Measurements from ENCODE around the gene PKNOX2. TPM values are rescaled to one million over a fixed set of nuclear protein-coding genes. Genes with fewer than 3 reads are reported as not detected.

The PKNOX2 gene
- total and polyA plus RNA-seq, 9 of the 15 experiments (the other 6 are each of a cell fraction or from before 2014, with no cell fraction given), result not detected

DNA sequence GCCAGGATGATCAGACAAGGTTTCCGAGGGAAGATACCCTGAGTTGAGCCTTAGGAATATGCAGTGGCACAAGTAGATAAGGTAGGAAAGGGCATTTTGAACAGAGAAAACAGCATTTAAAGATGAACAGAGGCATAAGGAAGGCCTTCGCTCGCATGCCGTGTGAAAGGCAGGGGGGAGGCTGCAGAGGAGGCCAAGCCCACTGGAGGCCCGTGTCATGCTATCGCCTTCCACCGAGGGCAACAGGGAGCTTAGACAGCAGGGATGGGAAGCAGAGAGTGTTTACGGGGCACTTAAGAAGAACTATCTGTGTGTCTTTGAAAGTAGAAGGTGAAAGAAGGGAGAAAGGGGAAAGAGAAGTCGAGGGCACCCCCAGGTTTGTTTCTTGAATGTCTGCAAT is 148.3 kb downstream of the PKNOX2 start:
- no peak overlapping the region for H3K27ac ChIP-seq (ENCODE audit: extremely low read depth, low read depth, low read length)
- no peaks in the 10 kb centered on the region for H3K79me2 ChIP-seq (ENCODE audit: control insufficient read depth, insufficient read depth, low read length)
- DNase-seq (ENCODE audit: extremely low read depth in 1 of 4, low spot score in 3 of 4), result no peak
- H3K4me2 ChIP-seq (ENCODE audit: insufficient read depth, low read length), result no peak overlapping the region
- BruUV-seq (replicated peaks), result no TSS peak
- no peak overlapping the region for H3K9ac ChIP-seq (ENCODE audit: insufficient read depth in 1 of 2, low read depth in 2 of 2, low read length in 2 of 2)
- H2AFZ ChIP-seq (ENCODE audit: low read depth, low read length), result no peak overlapping the region
- ChIA-PET CTCF (ENCODE audit: low intra/inter-chr PET ratio) (no interaction called here), POLR2A (interaction anchor here (0.8 kb wide), 1 partner anchor 169 kb away, joined by 3 read pairs; no protein-coding TSS in a partner anchor)
- H4K20me1 ChIP-seq (replicated peaks; ENCODE audit: control insufficient read depth, insufficient read depth, low read length), result no peaks in the 10 kb centered on the region
- H3K9me3 ChIP-seq (replicated peaks; ENCODE audit: control insufficient read depth, insufficient read depth, low read depth, low read length), result no peaks in the 10 kb centered on the region
- no peaks in the 10 kb centered on the region for H3K9me1 ChIP-seq (ENCODE audit: control insufficient read depth, insufficient read depth, low read length)
- H3K36me3 ChIP-seq (ENCODE audit: control insufficient read depth, insufficient read depth, low read length), result no peaks in the 10 kb centered on the region
- H3K4me3 ChIP-seq, result no peak overlapping the region
- intact Hi-C loops (cut with micrococcal nuclease), result no loop called here
- no peak for ATAC-seq
- WGBS (ENCODE audit: insufficient coverage, low coverage, missing lambda C conversion rate), result 2% methylated on average over 9 of the region's 9 CpGs
- FAIRE-seq, result no peak
- H3K27me3 ChIP-seq (ENCODE audit: control insufficient read depth in 2 of 2, insufficient read depth in 2 of 2, low read length in 2 of 2), result peaks cover 19 to 46% of the 10 kb centered on the region in 2 experiments
- no peaks in the 10 kb centered on the region for H3K4me1 ChIP-seq (replicated peaks in 1 of 2; ENCODE audit: control insufficient read depth in 2 of 2, insufficient read depth in 2 of 2, low read length in 2 of 2)
- no peak for TF ChIP-seq MAFK (IDR thresholded peaks at IDR 0.05; ENCODE audit: low read length)
- no peak for TF ChIP-seq ZNF232 (CRISPR knock-in tag; IDR thresholded peaks at IDR 0.05)
- TF ChIP-seq TAL1 (IDR thresholded peaks at IDR 0.05), result no peak
- TF ChIP-seq, protein P1, sequence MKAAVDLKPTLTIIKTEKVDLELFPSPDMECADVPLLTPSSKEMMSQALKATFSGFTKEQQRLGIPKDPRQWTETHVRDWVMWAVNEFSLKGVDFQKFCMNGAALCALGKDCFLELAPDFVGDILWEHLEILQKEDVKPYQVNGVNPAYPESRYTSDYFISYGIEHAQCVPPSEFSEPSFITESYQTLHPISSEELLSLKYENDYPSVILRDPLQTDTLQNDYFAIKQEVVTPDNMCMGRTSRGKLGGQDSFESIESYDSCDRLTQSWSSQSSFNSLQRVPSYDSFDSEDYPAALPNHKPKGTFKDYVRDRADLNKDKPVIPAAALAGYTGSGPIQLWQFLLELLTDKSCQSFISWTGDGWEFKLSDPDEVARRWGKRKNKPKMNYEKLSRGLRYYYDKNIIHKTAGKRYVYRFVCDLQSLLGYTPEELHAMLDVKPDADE (conservative IDR thresholded peaks at IDR 0.05; ENCODE audit: control insufficient read depth, low read depth, low read length), result no peak
- TF ChIP-seq, protein P2, sequence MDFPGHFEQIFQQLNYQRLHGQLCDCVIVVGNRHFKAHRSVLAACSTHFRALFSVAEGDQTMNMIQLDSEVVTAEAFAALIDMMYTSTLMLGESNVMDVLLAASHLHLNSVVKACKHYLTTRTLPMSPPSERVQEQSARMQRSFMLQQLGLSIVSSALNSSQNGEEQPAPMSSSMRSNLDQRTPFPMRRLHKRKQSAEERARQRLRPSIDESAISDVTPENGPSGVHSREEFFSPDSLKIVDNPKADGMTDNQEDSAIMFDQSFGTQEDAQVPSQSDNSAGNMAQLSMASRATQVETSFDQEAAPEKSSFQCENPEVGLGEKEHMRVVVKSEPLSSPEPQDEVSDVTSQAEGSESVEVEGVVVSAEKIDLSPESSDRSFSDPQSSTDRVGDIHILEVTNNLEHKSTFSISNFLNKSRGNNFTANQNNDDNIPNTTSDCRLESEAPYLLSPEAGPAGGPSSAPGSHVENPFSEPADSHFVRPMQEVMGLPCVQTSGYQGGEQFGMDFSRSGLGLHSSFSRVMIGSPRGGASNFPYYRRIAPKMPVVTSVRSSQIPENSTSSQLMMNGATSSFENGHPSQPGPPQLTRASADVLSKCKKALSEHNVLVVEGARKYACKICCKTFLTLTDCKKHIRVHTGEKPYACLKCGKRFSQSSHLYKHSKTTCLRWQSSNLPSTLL (IDR thresholded peaks at IDR 0.05), result no peak
- TF ChIP-seq, protein P3, sequence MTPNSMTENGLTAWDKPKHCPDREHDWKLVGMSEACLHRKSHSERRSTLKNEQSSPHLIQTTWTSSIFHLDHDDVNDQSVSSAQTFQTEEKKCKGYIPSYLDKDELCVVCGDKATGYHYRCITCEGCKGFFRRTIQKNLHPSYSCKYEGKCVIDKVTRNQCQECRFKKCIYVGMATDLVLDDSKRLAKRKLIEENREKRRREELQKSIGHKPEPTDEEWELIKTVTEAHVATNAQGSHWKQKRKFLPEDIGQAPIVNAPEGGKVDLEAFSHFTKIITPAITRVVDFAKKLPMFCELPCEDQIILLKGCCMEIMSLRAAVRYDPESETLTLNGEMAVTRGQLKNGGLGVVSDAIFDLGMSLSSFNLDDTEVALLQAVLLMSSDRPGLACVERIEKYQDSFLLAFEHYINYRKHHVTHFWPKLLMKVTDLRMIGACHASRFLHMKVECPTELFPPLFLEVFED (CRISPR knock-in tag; conservative IDR thresholded peaks at IDR 0.05), result no peak
- TF ChIP-seq, protein P4, sequence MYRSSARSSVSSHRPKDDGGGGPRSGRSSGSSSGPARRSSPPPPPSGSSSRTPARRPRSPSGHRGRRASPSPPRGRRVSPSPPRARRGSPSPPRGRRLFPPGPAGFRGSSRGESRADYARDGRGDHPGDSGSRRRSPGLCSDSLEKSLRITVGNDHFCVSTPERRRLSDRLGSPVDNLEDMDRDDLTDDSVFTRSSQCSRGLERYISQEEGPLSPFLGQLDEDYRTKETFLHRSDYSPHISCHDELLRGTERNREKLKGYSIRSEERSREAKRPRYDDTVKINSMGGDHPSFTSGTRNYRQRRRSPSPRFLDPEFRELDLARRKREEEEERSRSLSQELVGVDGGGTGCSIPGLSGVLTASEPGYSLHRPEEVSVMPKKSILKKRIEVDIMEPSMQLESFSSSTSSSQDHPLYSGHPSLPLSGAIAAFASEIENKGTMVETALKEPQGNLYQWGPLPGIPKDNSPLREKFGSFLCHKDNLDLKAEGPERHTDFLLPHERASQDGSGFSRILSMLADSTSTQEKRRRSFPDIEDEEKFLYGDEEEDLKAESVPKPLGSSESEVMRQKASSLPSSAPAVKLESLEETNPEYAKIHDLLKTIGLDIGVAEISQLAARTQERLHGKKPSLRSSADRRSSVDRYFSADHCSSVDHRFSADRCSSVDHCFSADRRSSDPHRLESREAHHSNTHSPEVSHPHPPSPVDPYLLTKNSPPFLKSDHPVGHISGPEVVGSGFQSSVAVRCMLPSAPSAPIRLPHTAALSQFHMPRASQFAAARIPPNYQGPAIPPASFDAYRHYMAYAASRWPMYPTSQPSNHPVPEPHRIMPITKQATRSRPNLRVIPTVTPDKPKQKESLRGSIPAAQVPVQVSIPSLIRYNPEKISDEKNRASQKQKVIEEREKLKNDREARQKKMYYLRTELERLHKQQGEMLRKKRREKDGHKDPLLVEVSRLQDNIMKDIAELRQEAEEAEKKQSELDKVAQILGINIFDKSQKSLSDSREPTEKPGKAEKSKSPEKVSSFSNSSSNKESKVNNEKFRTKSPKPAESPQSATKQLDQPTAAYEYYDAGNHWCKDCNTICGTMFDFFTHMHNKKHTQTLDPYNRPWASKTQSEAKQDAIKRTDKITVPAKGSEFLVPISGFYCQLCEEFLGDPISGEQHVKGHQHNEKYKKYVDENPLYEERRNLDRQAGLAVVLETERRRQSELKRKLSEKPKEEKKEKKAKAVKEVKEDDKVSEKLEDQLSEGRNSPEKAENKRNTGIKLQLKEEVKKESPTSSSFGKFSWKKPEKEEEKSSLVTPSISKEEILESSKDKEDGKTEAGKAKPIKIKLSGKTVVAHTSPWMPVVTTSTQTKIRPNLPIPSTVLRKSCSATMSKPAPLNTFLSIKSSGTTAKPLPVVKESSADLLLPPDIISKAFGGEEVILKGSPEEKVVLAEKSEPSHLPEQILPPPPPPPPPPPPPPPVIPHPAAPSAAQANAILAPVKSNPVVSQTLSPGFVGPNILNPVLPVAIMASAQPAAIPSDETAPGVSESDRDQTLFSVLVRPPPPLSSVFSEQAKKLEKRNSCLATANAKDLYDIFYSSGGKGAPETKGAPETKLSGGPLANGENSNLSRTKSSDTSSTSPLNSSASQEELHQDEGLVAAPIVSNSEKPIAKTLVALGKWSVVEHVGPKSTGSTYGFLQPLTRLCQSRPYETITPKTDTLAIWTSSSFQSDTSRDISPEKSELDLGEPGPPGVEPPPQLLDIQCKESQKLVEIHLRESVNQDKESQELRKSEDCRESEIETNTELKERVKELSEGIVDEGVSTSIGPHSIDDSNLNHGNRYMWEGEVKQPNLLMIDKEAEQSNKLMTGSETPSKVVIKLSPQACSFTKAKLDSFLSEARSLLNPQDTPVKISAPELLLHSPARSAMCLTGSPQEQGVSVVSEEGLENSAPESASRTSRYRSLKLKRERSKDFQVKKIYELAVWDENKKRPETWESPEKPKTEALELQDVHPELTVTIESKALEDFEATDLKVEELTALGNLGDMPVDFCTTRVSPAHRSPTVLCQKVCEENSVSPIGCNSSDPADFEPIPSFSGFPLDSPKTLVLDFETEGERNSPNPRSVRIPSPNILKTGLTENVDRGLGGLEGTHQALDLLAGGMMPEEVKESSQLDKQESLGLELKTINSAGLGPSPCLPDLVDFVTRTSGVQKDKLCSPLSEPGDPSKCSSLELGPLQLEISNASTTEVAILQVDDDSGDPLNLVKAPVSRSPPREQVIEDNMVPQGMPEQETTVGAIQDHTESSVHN (IDR thresholded peaks at IDR 0.05; ENCODE audit: borderline replicate concordance in 1 of 2, low read depth in 1 of 2), result no peak
- in situ Hi-C loops (cut with MboI), result no loop called here
